ENCODE measurements around the gene PARL.
A peak's percentile ranks its signal among the peaks of the same experiment; 100 is the strongest.

PARL gene

GRCh38 chr3:183906234-183906921, 21.7 kb upstream of the PARL start:
- no peak overlapping the region for H3K4me3 ChIP-seq (ENCODE audit: low read length)
- DNase-seq (ENCODE audit: low read depth), result no peak
- TF ChIP-seq CTCF (conservative IDR thresholded peaks at IDR 0.05; ENCODE audit: low read depth, low read length), result no peak

DNA sequence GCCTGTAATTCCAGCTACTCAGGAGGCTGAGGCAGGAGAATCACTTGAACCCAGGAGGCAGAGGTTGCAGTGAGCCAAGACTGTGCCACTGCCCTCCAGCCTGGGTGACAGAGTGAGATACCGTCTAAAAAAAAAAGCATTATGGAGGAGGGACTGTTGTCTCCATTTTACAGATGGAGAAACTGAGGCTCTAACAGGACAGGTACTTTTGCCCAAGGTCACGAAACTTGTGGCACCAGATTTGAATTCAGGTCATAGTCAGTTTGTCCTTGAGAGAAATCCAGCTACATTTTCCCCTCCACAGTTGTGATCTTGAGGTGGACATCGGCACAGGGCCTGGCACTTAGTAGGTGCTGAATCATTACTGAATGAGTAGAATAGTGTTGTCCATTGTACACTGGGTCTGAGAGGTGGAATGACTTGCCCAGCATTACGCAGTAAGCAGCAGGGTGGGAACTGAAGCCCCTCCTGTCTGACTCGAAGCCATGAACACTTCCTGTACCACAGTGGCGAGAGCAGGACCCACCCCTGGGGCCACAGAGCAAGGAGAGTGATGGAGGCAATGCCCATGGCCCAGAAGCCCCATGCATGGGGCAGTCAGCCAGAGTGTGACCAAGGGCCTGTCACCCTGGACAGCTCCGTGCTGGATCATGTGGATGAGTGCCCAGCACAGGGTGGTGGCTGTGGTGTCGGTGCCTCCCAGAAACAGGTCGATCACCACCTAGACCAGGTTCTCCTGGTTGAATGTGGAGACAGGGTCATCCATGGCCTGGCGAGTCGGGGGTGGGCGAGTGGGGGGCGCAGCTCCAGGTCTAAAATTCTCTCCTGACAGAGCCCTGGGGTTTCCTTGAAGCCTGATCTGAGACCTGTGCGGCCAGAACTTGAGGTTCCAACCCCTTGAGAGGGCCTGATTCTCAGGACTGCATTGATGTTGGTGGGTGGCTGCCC, 20.4 kb upstream of the PARL start:
- no peak for DNase-seq (ENCODE audit: low read depth)
- no peak overlapping the region for H3K4me3 ChIP-seq (ENCODE audit: low read length)
- TF ChIP-seq CTCF (conservative IDR thresholded peaks at IDR 0.05; ENCODE audit: low read depth, low read length), result no peak

GRCh38 chr3:183898028-183898431, 13.3 kb upstream of the PARL start:
- peak; percentile 5 for TF ChIP-seq CTCF (conservative IDR thresholded peaks at IDR 0.05; ENCODE audit: low read depth, low read length)
- no peak overlapping the region for H3K4me3 ChIP-seq (ENCODE audit: low read length)
- no peak for DNase-seq (ENCODE audit: low read depth)

DNA sequence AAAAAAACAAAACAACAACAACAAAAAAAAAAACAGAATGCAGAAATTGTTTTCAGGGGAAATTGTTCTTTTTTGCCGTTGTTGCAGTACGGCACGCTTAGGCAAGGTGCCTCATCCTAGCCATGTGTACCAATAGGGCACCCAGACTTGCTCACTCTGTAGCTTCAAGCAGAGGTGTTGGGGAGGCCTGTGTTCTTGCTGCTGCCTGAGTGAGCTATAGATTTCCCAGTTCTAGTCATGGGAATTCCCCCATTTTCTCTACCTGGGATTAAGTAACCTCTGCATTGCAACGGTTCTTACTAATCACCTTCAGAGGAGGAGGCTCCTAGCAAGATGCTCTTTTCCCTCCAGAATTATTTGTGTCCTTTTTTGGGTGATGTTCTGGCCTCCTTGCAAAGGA, 12.9 kb upstream of the PARL start:
- H3K4me3 ChIP-seq (ENCODE audit: low read length), result no peak overlapping the region
- TF ChIP-seq CTCF (conservative IDR thresholded peaks at IDR 0.05; ENCODE audit: low read depth, low read length), result no peak

GRCh38 chr3:183896610-183897009, 11.9 kb upstream of the PARL start:
- H3K4me3 ChIP-seq (ENCODE audit: low read length), result no peak overlapping the region
- no peak for TF ChIP-seq CTCF (conservative IDR thresholded peaks at IDR 0.05; ENCODE audit: low read depth, low read length)
- DNase-seq (ENCODE audit: low read depth), result no peak

More for the DNA sequence above, 12.9 kb upstream of the PARL start:
- DNase-seq (ENCODE audit: low read depth), result no peak

DNA sequence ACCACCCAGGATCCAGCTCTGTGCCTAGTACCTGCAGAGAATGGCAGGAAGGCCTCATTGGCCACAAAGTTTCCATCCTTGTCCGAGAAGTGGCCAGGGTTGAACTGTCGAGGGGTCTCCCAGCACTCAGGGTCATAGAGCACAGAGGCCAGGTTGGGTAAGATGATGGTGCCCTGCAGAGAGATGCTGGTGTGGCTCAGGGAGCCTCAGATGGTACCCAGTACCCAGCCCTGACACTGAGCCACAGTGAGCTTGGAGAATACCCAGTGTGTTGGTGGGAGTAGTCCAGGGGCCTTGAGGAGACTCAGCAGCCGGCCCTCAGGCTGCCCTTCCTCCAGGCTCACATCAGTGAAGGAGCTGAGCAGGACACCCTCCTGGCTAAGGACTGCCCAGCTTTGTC, 11.5 kb upstream of the PARL start:
- DNase-seq (ENCODE audit: low read depth), result no peak
- H3K4me3 ChIP-seq (ENCODE audit: low read length), result no peak overlapping the region
- TF ChIP-seq CTCF (conservative IDR thresholded peaks at IDR 0.05; ENCODE audit: low read depth, low read length), result no peak
